ENCODE results near the gene ELAVL3.

GRCh38 chr19:11482384-11483050 lies 1.7 kb upstream of the ELAVL3 start:
- peak; percentile 97 for TF ChIP-seq CTCF (conservative IDR thresholded peaks at IDR 0.05; ENCODE audit: low read depth, low read length)
- TF ChIP-seq SMC3 (IDR thresholded peaks at IDR 0.05; ENCODE audit: low read depth, low read length), result peak; percentile 64
- TF ChIP-seq MXI1 (IDR thresholded peaks at IDR 0.05; ENCODE audit: borderline replicate concordance, low read depth, low read length), result peak; percentile 86; the same call in 1 of the 2 replicates
- TF ChIP-seq CEBPB (IDR thresholded peaks at IDR 0.05; ENCODE audit: low read depth, low read length), result no peak
- peak; percentile 98 for TF ChIP-seq USF2 (IDR thresholded peaks at IDR 0.05; ENCODE audit: low read depth, low read length)
- no peak for TF ChIP-seq POLR2A (IDR thresholded peaks at IDR 0.05; ENCODE audit: low read depth, low read length)
- TF ChIP-seq, protein P1, sequence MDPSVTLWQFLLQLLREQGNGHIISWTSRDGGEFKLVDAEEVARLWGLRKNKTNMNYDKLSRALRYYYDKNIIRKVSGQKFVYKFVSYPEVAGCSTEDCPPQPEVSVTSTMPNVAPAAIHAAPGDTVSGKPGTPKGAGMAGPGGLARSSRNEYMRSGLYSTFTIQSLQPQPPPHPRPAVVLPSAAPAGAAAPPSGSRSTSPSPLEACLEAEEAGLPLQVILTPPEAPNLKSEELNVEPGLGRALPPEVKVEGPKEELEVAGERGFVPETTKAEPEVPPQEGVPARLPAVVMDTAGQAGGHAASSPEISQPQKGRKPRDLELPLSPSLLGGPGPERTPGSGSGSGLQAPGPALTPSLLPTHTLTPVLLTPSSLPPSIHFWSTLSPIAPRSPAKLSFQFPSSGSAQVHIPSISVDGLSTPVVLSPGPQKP (IDR thresholded peaks at IDR 0.05; ENCODE audit: borderline replicate concordance, low read depth, low read length), result no peak
- 0 out of 2 replicates have a peak, but pooled peaks have one; percentile 56 for TF ChIP-seq CHD1 (IDR thresholded peaks at IDR 0.05; ENCODE audit: low read depth, low read length)
- peak; percentile 81 for TF ChIP-seq RAD21 (IDR thresholded peaks at IDR 0.05; ENCODE audit: low read length)
- TF ChIP-seq NFE2L2 (IDR thresholded peaks at IDR 0.05; ENCODE audit: low read depth, low read length), result no peak
- TF ChIP-seq RCOR1 (IDR thresholded peaks at IDR 0.05; ENCODE audit: insufficient replicate concordance, low read length), result peak; percentile 96
- peak; percentile 99 for TF ChIP-seq BHLHE40 (IDR thresholded peaks at IDR 0.05; ENCODE audit: low read depth, low read length)
- no peak for TF ChIP-seq MAFK (IDR thresholded peaks at IDR 0.05; ENCODE audit: low read depth, low read length)
